A673 (cell line): ENCODE data around the gene ATP10B. TPM values are rescaled to one million over a fixed set of nuclear protein-coding genes. Genes with fewer than 3 reads are reported as not detected.

Experiments
- BruUV-seq: library from RNA; stranded (reverse); fragments of 400-500 nt; replicated peaks from 2 replicates; lab custom pipeline; 2021; lab: Mats Ljungman, UMichigan
- CTCF ChIA-PET: fragments of 300-600 bp; sonication (Branson Sonifier 250); formaldehyde crosslinking; loops from one replicate; lab custom pipeline; 2022; ENCODE audit warnings: antibody characterized with exemption; lab: Charles Lee
- POLR2A ChIA-PET: fragments of 300-600 bp; sonication (Branson Sonifier 250); formaldehyde crosslinking; loops from one replicate; lab custom pipeline; 2022; ENCODE audit warnings: antibody characterized with exemption; ENCODE audit not compliant: low non-redundant PET; lab: Charles Lee
- DNase-seq: peaks from one replicate; pipeline ENCODE4 v3.0.0-alpha.2; 2015; ENCODE audit warnings: low spot score
- H3K27ac ChIP-seq: fragments of 200-600 bp; sonication (generic); 2 replicates; pipeline ENCODE4 v1.5.1; 2016; ENCODE audit warnings: mixed run types, low read depth, mild to moderate bottlenecking, mixed read lengths, antibody characterized with exemption, low read length; ENCODE audit not compliant: poor library complexity, severe bottlenecking
- H3K27me3 ChIP-seq: fragments of 200-600 bp; sonication (generic); replicated peaks from 2 replicates; pipeline ENCODE4 v1.6.1; 2017; ENCODE audit warnings: mixed run types, low read depth, mild to moderate bottlenecking, mixed read lengths, antibody characterized with exemption, low read length; ENCODE audit not compliant: insufficient read depth, poor library complexity
- H3K36me3 ChIP-seq: fragments of 200-600 bp; sonication (generic); 2 replicates; pipeline ENCODE4 v1.6.1; 2016; ENCODE audit warnings: mixed run types, mild to moderate bottlenecking, mixed read lengths, antibody characterized with exemption, low read length; ENCODE audit not compliant: insufficient read depth, poor library complexity, severe bottlenecking
- H3K4me1 ChIP-seq: fragments of 200-600 bp; sonication (generic); 2 replicates; pipeline ENCODE4 v1.6.1; 2017; ENCODE audit warnings: mixed run types, mild to moderate bottlenecking, mixed read lengths, antibody characterized with exemption, low read length; ENCODE audit not compliant: insufficient read depth, poor library complexity, severe bottlenecking
- H3K4me3 ChIP-seq: fragments of 200-600 bp; sonication (generic); 2 replicates; pipeline ENCODE4 v1.5.1; 2016; ENCODE audit warnings: low read depth, mixed run types, mild to moderate bottlenecking, mixed read lengths, low read length; ENCODE audit not compliant: poor library complexity, severe bottlenecking
- H3K9me3 ChIP-seq: fragments of 200-600 bp; sonication (generic); 2 replicates; pipeline ENCODE4 v1.6.1; 2016; ENCODE audit warnings: mixed run types, low read depth, mild to moderate bottlenecking, mixed read lengths, antibody characterized with exemption, low read length; ENCODE audit not compliant: poor library complexity, severe bottlenecking
- EZH2 ChIP-seq: fragments of 200-600 bp; sonication (generic); IDR thresholded peaks from 2 replicates; pipeline ENCODE4 v1.6.1; 2017; ENCODE audit warnings: borderline replicate concordance, low read depth, mild to moderate bottlenecking, mixed read lengths, antibody characterized with exemption, low read length; ENCODE audit not compliant: poor library complexity, severe bottlenecking
- intact Hi-C: fragments of 100-400 bp; cut with micrococcal nuclease; formaldehyde crosslinking; loops from one replicate; pipeline ENCODE4 v1.10.0; 2022; ENCODE audit not compliant: unreplicated experiment
- total RNA-seq: library from RNA; stranded (reverse); gene quantifications from 2 replicates; pipeline ENCODE4 v1.2.3, GENCODE V29; 2021
- TF ChIP-seq, protein P1 (sequence below): fragments of 300-800, 200-600 bp; sonication (generic); conservative IDR thresholded peaks from 2 replicates; pipeline ENCODE4 v1.5.1; 2017; ENCODE audit warnings: low read depth, mild to moderate bottlenecking, antibody characterized with exemption, low read length, moderate library complexity, mixed read lengths

Gene ATP10B
- total RNA-seq, 1 experiment from 2014 or later = not detected

DNA sequence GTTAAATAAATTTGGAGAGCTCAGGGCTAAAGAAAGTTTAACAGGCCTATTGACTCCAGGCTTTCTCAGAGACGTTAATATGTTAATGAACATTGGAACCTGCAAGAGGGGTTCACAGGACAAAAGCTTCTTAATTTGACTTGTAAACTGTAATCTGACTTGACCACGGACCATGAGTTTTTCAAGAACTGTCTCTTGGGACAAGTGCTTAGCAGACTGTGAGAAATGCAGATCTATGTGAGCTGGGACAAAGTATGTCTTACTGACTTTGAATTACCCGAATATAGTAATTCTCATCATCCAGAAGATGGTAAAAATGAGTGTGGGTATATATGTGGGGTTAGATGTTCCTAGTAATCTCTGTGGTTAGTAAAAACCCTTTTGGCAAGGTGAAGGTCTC lies 186.6 kb downstream of the ATP10B start:
- Histone ChIP-seq H3K27ac (no peak overlapping the region), H3K36me3 (no peaks in the 10 kb centered on the region), H3K27me3 (peaks cover 22% of the 10 kb centered on the region), H3K4me3 (no peak overlapping the region), H3K4me1 (no peaks in the 10 kb centered on the region), H3K9me3 (no peaks in the 10 kb centered on the region)
- ChIA-PET POLR2A (no interaction called here), CTCF (no interaction called here)
- no peak for DNase-seq
- intact Hi-C loops = no loop called here
- TF ChIP-seq, protein P1, sequence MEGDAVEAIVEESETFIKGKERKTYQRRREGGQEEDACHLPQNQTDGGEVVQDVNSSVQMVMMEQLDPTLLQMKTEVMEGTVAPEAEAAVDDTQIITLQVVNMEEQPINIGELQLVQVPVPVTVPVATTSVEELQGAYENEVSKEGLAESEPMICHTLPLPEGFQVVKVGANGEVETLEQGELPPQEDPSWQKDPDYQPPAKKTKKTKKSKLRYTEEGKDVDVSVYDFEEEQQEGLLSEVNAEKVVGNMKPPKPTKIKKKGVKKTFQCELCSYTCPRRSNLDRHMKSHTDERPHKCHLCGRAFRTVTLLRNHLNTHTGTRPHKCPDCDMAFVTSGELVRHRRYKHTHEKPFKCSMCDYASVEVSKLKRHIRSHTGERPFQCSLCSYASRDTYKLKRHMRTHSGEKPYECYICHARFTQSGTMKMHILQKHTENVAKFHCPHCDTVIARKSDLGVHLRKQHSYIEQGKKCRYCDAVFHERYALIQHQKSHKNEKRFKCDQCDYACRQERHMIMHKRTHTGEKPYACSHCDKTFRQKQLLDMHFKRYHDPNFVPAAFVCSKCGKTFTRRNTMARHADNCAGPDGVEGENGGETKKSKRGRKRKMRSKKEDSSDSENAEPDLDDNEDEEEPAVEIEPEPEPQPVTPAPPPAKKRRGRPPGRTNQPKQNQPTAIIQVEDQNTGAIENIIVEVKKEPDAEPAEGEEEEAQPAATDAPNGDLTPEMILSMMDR = no peak
- no TSS peak for BruUV-seq

DNA sequence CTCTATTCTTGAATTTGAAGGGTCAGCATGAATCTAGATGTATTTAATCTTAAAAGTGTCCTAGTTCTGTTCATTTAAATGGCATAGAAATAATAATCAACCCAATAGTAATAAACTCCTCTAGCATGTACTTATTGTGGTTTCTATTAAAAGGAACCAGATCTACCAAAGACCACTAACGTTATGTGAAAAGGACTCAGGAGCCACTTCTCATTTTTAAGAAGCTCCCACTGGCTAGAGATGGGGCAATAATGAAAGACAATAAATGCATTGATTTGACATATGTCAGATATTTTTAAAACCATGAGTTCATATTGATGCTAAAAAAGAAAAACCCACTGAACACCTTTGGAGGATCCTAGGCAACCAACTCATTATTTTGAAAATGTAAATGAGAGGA lies 191.9 kb downstream of the ATP10B start:
- no peak overlapping the region for H3K4me3 ChIP-seq
- H3K27ac ChIP-seq = no peak overlapping the region
- no peak for TF ChIP-seq EZH2
- TF ChIP-seq, protein P1 = no peak
- no peak for DNase-seq
- ChIA-PET CTCF (no interaction called here), POLR2A (no interaction called here)
- H3K36me3 ChIP-seq = no peaks in the 10 kb centered on the region
- BruUV-seq = no TSS peak
- intact Hi-C loops = no loop called here
- H3K4me1 ChIP-seq = no peaks in the 10 kb centered on the region
- H3K27me3 ChIP-seq = peaks cover 11% of the 10 kb centered on the region
- no peaks in the 10 kb centered on the region for H3K9me3 ChIP-seq

DNA sequence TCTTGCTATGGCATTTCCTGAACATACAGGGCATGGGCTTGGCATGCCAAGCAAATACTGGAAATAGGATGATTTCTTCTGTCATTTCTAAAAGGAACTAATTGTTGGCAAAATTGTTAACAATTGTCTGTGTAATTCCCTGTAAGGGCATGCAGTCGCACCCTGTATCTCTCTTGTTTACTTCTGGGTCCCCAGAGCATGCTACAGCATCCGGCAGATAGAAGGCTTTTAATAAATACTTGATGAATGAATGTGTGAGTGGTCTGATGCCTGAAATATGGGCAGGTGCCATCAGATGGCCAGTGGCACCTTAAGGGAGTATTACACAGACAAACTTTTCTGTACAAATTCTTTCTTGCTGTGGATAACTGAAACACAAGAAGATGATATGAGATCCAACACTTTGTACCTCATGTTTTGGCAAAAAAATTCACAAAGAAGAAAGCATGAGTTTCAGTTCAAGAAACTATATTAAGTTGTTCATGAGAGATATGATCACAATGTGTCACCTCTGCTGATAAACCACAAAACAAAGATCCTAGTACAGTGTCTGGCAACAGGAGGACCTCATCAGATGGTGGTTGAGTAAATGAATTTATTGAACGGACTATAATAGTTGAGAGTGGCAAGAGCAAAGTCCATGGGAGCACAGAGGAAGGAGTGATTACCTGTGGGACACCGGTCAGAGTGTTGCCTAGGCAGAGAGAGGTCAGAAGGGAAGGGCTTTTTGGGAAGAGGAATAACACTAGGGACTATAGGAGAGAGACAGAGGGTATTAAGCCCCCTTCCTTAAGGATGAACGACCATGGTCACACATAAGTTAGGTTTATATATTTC lies 194.2 kb downstream of the ATP10B start:
- H3K36me3 ChIP-seq = no peaks in the 10 kb centered on the region
- intact Hi-C loops = no loop called here
- no peak for DNase-seq
- BruUV-seq = no TSS peak
- H3K27ac ChIP-seq = no peak overlapping the region
- no peaks in the 10 kb centered on the region for H3K27me3 ChIP-seq
- ChIA-PET CTCF (no interaction called here), POLR2A (interaction anchor here (0.5 kb wide), 1 partner anchor 1531 kb away, joined by 3 read pairs; no protein-coding TSS in a partner anchor)
- TF ChIP-seq, protein P1 = no peak
- TF ChIP-seq EZH2 = no peak
- no peak overlapping the region for H3K4me3 ChIP-seq
- H3K4me1 ChIP-seq = no peaks in the 10 kb centered on the region
- H3K9me3 ChIP-seq = no peaks in the 10 kb centered on the region
